Fibroblast of upper back skin (primary cell): Measurements from ENCODE around the gene LONRF3.
A peak's percentile ranks its signal among the peaks of the same experiment; 100 is the strongest.
"Not testable (repeated sequence)": the region's sequence is repeated elsewhere in the genome, so short reads cannot be mapped to it uniquely, and the experiment has no call there.

Experiments
- DNase-seq: peaks from one replicate; pipeline ENCODE4 v3.0.0-alpha.2; 2013

LONRF3 gene

GRCh38 chrX:118989886-118990285 is 15.5 kb downstream of the LONRF3 start:
- DNase-seq = no peak

GRCh38 chrX:118990512-118991227 is 16.3 kb downstream of the LONRF3 start:
- no peak for DNase-seq

- DNase-seq = not testable (repeated sequence)
These were observed 18.2 kb downstream of the LONRF3 start for GRCh38 chrX:118992441-118993121.

GRCh38 chrX:119003462-119003861 is 29.0 kb downstream of the LONRF3 start:
- DNase-seq = no peak

GRCh38 chrX:119004920-119005524 is 30.6 kb downstream of the LONRF3 start:
- peak; percentile 20 for DNase-seq

- no peak for DNase-seq
These were observed 32.9 kb downstream of the LONRF3 start for GRCh38 chrX:119007189-119007770.

GRCh38 chrX:119008110-119008744 is 33.8 kb downstream of the LONRF3 start:
- peak; percentile 10 for DNase-seq

- DNase-seq = peak; percentile 3
These were observed 34.7 kb downstream of the LONRF3 start for GRCh38 chrX:119009071-119009470.

- DNase-seq = no peak
These were observed 36.1 kb downstream of the LONRF3 start for GRCh38 chrX:119010491-119010890.

- DNase-seq = no peak
These were observed 38.7 kb downstream of the LONRF3 start for GRCh38 chrX:119013164-119013563.

GRCh38 chrX:119015407-119016237 is 41.2 kb downstream of the LONRF3 start:
- DNase-seq = peak; percentile 76

- no peak for DNase-seq
These were observed 42.7 kb downstream of the LONRF3 start for GRCh38 chrX:119017077-119017476.

GRCh38 chrX:119025900-119026299 is 51.5 kb downstream of the LONRF3 start:
- DNase-seq = no peak

- not testable (repeated sequence) for DNase-seq
These were observed 51.9 kb downstream of the LONRF3 start for GRCh38 chrX:119026344-119026743.

- not testable (repeated sequence) for DNase-seq
These were observed 53.7 kb downstream of the LONRF3 start for GRCh38 chrX:119027960-119028732.

- DNase-seq = no peak
These were observed 54.4 kb downstream of the LONRF3 start for GRCh38 chrX:119028733-119029330.

- not testable (repeated sequence) for DNase-seq
These were observed 55.2 kb downstream of the LONRF3 start for GRCh38 chrX:119029656-119030055.

GRCh38 chrX:119030990-119031389 is 56.6 kb downstream of the LONRF3 start:
- DNase-seq = no peak

GRCh38 chrX:119036107-119037029 is 62.0 kb downstream of the LONRF3 start:
- DNase-seq = no peak

GRCh38 chrX:119040432-119040831 is 66.0 kb downstream of the LONRF3 start:
- peak; percentile 4 for DNase-seq
